HG03066 (cell line): Measurements from ENCODE around the gene LRIG3.
"Not testable (repeated sequence)": the region's sequence is repeated elsewhere in the genome, so short reads cannot be mapped to it uniquely, and the experiment has no call there.

Source experiments
- ATAC-seq: cut with Tn5 transposase; IDR thresholded peaks from one replicate; pipeline ENCODE4 v1.9.1; 2021; ENCODE audit warnings: low read depth; ENCODE audit not compliant: unreplicated experiment

LRIG3 gene

GRCh38 chr12:58920102-58920960 is at the start of gene LRIG3:
LRIG3 (minus strand) TSS chr12:58920504; CDS start chr12:58920235, 269 bp downstream.
- ATAC-seq, result peak; percentile 86

DNA sequence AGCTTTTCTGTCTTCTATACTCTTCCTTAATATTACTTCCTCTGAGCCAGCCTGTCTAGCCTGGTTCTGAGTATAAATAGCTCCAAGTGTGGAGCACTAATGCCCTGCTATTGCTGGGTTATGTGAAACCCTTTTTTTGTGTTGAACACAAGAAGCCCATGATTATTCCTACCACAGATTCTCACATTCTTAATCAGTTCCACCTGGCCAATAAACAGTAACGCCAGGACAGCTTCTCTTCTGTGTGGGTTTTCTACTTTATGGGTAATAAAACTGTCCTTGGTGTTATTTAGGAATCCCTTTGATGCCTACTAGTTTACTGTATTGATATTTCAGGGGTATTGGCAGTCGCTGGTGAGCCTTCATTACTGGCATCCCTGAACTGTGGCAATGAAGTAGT is 48.9 kb upstream of the LRIG3 start:
- ATAC-seq, result no peak

- no peak for ATAC-seq
These were observed 47.3 kb upstream of the LRIG3 start for GRCh38 chr12:58967561-58967960.

DNA sequence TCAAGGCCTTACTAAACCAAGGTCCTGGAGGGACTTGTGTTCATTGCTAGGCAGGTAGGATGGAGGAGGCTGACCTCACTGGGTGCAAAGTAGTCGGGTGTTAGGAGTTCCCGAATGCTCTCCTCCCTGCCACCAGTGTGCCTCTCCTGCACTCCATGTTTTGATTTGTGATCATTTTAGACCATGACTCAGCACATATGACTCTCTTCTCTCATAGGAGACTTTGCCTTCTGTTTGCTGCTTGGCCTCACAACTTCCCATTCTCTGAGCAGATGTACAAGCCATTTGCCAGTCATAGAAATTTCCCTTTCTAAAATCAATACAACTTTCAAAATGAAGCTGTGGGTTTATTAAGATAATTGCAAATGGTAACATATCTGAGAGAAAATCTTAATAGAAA is 46.6 kb upstream of the LRIG3 start:
- ATAC-seq, result no peak

DNA sequence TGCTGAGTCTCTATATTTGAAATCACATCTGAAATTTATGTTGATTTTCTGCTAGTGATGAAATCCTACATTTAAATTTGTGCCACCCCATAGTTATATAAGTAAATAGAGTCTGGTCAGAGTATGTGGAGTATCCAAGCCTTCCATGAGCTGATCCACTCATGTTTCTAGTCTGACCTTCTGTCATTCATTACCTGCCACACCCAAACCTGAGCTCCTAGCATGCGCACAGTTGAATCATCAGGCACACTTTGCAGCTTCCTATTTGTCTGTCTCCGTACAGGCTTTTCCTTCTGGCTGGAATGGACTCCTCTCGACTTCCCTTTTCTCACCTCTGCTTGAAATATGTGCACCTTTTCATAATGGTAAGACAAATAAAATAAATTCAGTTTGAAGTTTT is 45.3 kb upstream of the LRIG3 start:
- no peak for ATAC-seq

DNA sequence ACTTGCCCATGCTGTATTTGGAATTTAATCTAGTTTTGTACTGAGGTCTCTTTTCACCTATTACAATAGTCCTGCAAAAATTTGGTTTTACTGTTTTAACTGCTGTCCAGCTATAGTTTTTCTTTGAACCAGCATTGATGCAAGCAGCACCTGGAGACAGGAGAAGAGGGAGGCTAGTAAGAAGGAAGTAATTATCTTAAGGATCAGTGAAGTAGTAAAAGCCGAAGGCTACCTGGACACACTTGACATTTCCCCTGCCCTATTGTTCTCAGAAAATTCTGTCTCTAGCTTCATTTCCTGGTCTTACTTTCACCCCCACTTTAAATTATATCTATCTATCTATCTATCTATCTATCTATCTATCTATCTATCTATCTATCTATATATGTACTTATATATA is 43.5 kb upstream of the LRIG3 start:
- no peak for ATAC-seq

- no peak for ATAC-seq
These were observed 41.6 kb upstream of the LRIG3 start for GRCh38 chr12:58961906-58962305.

- no peak for ATAC-seq
These were observed 40.9 kb upstream of the LRIG3 start for GRCh38 chr12:58961166-58961565.

- no peak for ATAC-seq
These were observed 39.5 kb upstream of the LRIG3 start for GRCh38 chr12:58959639-58960300.

- no peak for ATAC-seq
These were observed 37.0 kb upstream of the LRIG3 start for GRCh38 chr12:58957298-58957697.

GRCh38 chr12:58955849-58956248 is 35.5 kb upstream of the LRIG3 start:
- ATAC-seq, result no peak

GRCh38 chr12:58954002-58954401 is 33.7 kb upstream of the LRIG3 start:
- no peak for ATAC-seq

GRCh38 chr12:58950739-58951100 is 30.4 kb upstream of the LRIG3 start:
- ATAC-seq, result no peak

DNA sequence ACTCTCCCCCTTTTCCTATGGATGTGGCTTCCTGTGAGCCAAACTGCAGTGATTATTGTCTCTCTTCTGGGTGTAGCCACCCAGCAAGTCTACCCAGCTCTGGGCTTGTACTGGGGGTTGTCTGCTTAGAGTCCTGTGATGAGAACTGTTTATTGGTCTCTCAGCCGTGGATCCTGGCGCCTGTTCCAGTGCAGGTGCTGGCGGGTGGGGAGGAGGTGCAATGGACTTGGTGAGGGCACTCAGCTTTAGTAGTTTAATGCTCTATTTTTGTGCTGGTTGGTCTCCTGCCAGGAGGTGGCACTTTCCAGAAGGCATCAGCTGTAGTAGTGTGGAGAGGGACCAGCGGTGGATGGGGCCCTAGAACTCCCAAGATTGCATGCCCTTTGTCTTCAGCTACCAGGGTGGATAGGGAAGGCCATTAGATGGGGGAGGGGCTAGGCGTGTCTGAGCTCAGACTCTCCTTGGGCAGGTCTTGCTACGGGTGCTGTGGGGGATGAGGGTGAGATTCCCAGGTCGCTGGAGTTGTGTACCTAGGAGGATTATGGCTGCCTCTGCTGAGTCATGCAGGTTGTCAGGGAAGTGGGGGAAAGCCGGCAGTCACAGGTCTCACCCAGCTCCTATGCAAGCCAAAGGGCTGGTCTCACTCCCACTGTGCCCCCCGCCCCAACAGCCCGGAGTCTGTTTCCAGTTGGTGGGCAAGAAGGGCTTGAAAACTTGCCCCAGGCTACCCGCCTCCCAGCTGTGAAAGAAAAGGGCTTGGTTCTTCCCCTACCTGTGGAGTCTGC is 29.8 kb upstream of the LRIG3 start:
- not testable (repeated sequence) for ATAC-seq

DNA sequence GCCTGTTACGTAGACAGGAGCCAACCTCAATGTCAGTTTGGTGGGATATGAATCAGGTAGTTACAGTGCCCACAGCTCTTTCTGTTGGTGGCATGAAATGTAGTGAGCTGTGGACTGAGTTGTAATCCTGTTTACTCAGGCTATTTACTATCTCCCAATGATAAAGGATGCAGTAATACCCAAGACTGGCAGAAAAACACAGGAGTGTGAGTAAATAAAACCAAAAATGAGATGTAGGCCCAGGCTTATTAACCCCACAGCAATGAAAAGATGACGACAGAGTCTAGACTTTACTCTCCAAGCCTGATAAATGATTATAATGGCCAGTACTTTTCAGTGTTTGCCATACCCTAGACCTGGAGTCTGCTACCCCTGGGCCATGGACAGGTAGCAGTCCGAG is 22.8 kb upstream of the LRIG3 start:
- ATAC-seq, result no peak

DNA sequence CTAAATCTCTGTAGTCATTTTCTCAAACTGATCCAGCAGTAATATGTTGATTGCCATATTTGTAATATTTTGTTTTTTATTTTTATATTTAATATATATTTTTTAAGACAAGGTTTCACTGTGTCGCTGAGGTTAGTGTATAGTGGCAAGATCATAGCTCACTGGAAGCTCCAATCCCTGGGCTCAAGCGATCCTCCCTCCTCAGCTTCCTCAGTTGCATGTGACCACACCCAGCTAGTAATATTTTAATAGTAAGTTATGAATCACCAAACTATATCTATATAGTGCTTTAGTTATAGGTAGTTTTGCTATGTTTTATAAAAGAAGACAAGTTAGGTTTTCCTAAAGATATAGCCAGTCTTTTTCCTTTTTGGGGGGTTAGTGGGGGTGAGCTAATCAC is 22.0 kb upstream of the LRIG3 start:
- no peak for ATAC-seq

- ATAC-seq, result no peak
These were observed 19.2 kb upstream of the LRIG3 start for GRCh38 chr12:58939399-58940100.

GRCh38 chr12:58938440-58938839 is 18.1 kb upstream of the LRIG3 start:
- no peak for ATAC-seq

DNA sequence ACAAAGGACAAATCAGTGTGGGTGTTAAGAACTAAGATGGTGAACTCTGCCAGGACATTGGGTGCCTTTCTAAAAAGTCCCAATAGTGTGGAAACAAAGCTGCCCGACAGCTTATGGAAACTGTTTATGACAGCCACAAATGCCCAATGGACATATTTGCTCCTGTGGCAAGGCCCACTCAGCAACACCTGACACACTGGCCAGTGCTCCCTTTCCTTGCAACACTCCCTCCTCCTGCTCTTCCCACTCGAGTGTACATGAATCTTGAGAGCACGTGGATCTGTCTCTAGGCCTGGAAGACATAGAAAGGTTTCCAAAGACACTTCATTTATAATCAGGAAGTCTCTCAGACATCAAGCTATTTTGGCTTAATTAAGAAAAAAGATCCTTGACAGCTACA is 14.2 kb upstream of the LRIG3 start:
- ATAC-seq, result no peak

DNA sequence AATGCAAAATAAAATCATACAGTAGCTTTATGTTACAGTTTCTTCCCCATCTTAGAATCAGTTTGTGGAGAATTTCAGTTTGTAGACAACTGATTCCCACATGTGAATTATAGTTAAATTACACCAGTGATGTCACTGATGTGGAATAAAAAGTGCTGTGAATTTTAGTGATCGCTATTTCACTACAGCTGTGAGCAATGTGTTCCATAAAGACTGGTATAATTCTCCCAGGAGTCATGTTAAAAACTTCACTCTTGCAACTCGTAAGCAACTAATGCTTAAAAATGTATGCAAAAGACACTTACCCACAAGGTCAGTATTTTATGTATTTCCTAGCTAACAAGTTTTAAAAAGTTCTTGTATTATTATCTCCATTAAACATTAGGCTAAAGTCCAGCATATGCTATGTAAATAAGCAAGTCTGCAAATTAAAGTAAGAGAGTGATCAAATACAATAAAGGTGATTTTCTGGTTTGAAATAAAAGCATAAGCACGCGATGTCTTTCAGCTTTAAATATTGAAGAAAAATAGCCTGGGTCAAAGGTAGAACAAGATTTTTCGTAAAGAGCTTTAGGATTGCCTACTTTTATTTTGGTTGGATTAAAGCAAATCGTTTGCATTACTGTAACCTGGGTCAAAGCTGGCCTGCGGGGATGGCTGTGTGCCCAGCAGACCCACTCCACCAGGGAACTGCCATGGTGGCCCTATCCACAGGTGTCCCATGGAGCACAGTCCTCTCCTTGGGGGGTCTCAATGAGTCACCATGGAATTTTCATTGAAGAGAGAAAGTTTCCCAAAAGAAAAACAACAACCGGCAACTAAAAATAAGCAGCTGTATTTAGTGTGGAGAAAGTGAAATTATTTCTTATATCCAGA is 12.7 kb upstream of the LRIG3 start:
- no peak for ATAC-seq
